WTC11 (cell line): ENCODE data around the gene APOBEC3B. TPM values are rescaled to one million over a fixed set of nuclear protein-coding genes. Genes with fewer than 3 reads are reported as not detected.
A peak's percentile ranks its signal among the peaks of the same experiment; 100 is the strongest.

Experiments
- ATAC-seq: fragments of 200-7000 bp; cut with Tn5 transposase; 2 replicates; pipeline ENCODE4 v1.10.0; 2021; ENCODE audit warnings: mild to moderate bottlenecking, moderate library complexity
- CTCF ChIA-PET: fragments of 300-600 bp; sonication (Branson Sonifier 250); formaldehyde crosslinking; loops from one replicate; lab custom pipeline; 2021; ENCODE audit warnings: antibody characterized with exemption; lab: Charles Lee
- POLR2A ChIA-PET: fragments of 350-600 bp; sonication (Branson Sonifier 250); formaldehyde crosslinking; loops from one replicate; lab custom pipeline; 2021; ENCODE audit warnings: antibody characterized with exemption; lab: Charles Lee
- DNase-seq: peaks from one replicate; pipeline ENCODE4 v3.0.0; 2021; ENCODE audit warnings: low spot score
- H3K27ac Mint-ChIP-seq: 2 replicates; pipeline ENCODE4 v1.8.0; 2021; ENCODE audit warnings: mixed read lengths
- H3K27me3 Mint-ChIP-seq: 2 replicates; pipeline ENCODE4 v1.8.0; 2021; ENCODE audit warnings: low read depth, mild to moderate bottlenecking, moderate library complexity, mixed read lengths
- H3K36me3 Mint-ChIP-seq: 2 replicates; pipeline ENCODE4 v1.8.0; 2021; ENCODE audit warnings: mixed read lengths
- H3K4me1 Mint-ChIP-seq: 2 replicates; pipeline ENCODE4 v1.8.0; 2022; ENCODE audit warnings: mixed read lengths
- H3K4me3 Mint-ChIP-seq: 2 replicates; pipeline ENCODE4 v1.8.0; 2021; ENCODE audit warnings: mild to moderate bottlenecking, moderate library complexity, mixed read lengths
- H3K9me3 Mint-ChIP-seq: 2 replicates; pipeline ENCODE4 v1.8.0; 2021; ENCODE audit warnings: mixed read lengths
- AR ChIP-seq: fragments of 250-450 bp; sonication (Bioruptor Pico); IDR thresholded peaks from 2 replicates; pipeline ENCODE4 v1.9.0; 2021; ENCODE audit warnings: mild to moderate bottlenecking
- ARID4B ChIP-seq: sonication (generic); formaldehyde crosslinking; IDR thresholded peaks from 2 replicates; pipeline ENCODE4 v1.8.0; 2023; ENCODE audit warnings: missing genetic modification reagents, mild to moderate bottlenecking, borderline replicate concordance
- ATF3 ChIP-seq: sonication (generic); formaldehyde crosslinking; conservative IDR thresholded peaks from 2 replicates; pipeline ENCODE4 v1.8.1; 2022; ENCODE audit warnings: mild to moderate bottlenecking, missing genetic modification reagents
- ELF4 ChIP-seq: sonication (generic); formaldehyde crosslinking; IDR thresholded peaks from 2 replicates; pipeline ENCODE4 v1.8.1; 2022; ENCODE audit warnings: low read depth, mild to moderate bottlenecking, moderate library complexity, missing genetic modification reagents
- HMGXB4 ChIP-seq: sonication (generic); formaldehyde crosslinking; IDR thresholded peaks from 2 replicates; pipeline ENCODE4 v1.8.1; 2023; ENCODE audit warnings: mild to moderate bottlenecking, moderate library complexity, missing genetic modification reagents
- NR1H2 ChIP-seq: sonication (generic); formaldehyde crosslinking; IDR thresholded peaks from 2 replicates; pipeline ENCODE4 v1.9.0; 2021; ENCODE audit warnings: mild to moderate bottlenecking, moderate library complexity, missing genetic modification reagents
- PREB ChIP-seq: sonication (generic); formaldehyde crosslinking; IDR thresholded peaks from 2 replicates; pipeline ENCODE4 v1.8.1; 2022; ENCODE audit warnings: mild to moderate bottlenecking, missing genetic modification reagents, moderate library complexity, borderline replicate concordance
- USF1 ChIP-seq: sonication (generic); formaldehyde crosslinking; IDR thresholded peaks from 2 replicates; pipeline ENCODE4 v1.8.0; 2022; ENCODE audit warnings: mild to moderate bottlenecking, missing genetic modification reagents
- ZNF317 ChIP-seq: sonication (generic); formaldehyde crosslinking; IDR thresholded peaks from 2 replicates; pipeline ENCODE4 v1.8.1; 2023; ENCODE audit warnings: low read depth, mild to moderate bottlenecking, moderate library complexity, missing genetic modification reagents, borderline replicate concordance
- total RNA-seq: library from RNA; stranded (reverse); gene quantifications from 3 replicates; pipeline ENCODE4 v1.2.3, GENCODE V29; 2021
- TF ChIP-seq, protein P1 (sequence below): fragments of 250-450 bp; sonication (Bioruptor Pico); IDR thresholded peaks from 2 replicates; pipeline ENCODE4 v1.8.0; 2021; ENCODE audit warnings: mild to moderate bottlenecking
- TF ChIP-seq, protein P2 (sequence below): fragments of 250-450 bp; sonication (Bioruptor Pico); IDR thresholded peaks from 2 replicates; pipeline ENCODE4 v1.9.0; 2021; ENCODE audit warnings: mild to moderate bottlenecking

Gene APOBEC3B
- total RNA-seq, 1 experiment from 2014 or later = 4.0 TPM

GRCh38 chr22:38981005-38981991 lies 849 bp upstream of the APOBEC3B start:
- Mint-ChIP-seq H3K27me3 (peaks cover 2% of the 10 kb centered on the region), H3K9me3 (peaks cover 9% of the 10 kb centered on the region)
- no peak for DNase-seq

DNA sequence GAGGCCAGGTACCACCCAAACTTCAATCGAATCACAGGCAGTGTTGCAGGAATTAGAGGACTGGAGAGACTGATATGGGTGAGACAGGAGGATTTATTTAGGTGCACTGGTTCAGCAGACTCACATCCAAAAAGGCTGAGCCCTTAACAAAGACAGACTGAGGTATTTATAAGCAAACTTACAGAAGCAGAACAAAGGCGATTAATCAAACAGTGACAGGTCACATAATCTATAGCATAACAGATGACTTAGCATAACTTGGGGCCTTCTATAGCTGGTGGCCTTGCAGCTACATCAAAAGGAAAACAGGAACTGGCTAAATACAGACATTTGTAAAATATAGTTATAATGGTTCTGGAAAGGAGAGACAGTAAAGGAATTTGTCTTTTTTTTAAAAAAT lies 2.1 kb downstream of the APOBEC3B start:
- ChIA-PET CTCF (no interaction called here), POLR2A (no interaction called here)
- H3K4me3 Mint-ChIP-seq = no peak overlapping the region
- H3K9me3 Mint-ChIP-seq = peaks cover 5% of the 10 kb centered on the region
- DNase-seq = no peak
- H3K4me1 Mint-ChIP-seq = peaks cover 5% of the 10 kb centered on the region
- H3K36me3 Mint-ChIP-seq = peaks cover 7% of the 10 kb centered on the region
- no peak overlapping the region for H3K27ac Mint-ChIP-seq
- ATAC-seq = no peak
- H3K27me3 Mint-ChIP-seq = no peaks in the 10 kb centered on the region
- TF ChIP-seq ARID4B (CRISPR knock-in tag) (no peak), USF1 (CRISPR knock-in tag) (no peak), ZNF317 (CRISPR knock-in tag) (no peak), NR1H2 (no peak), AR (CRISPR knock-in tag) (no peak)
- TF ChIP-seq, protein P1, sequence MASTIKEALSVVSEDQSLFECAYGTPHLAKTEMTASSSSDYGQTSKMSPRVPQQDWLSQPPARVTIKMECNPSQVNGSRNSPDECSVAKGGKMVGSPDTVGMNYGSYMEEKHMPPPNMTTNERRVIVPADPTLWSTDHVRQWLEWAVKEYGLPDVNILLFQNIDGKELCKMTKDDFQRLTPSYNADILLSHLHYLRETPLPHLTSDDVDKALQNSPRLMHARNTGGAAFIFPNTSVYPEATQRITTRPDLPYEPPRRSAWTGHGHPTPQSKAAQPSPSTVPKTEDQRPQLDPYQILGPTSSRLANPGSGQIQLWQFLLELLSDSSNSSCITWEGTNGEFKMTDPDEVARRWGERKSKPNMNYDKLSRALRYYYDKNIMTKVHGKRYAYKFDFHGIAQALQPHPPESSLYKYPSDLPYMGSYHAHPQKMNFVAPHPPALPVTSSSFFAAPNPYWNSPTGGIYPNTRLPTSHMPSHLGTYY = no peak
- TF ChIP-seq, protein P2, sequence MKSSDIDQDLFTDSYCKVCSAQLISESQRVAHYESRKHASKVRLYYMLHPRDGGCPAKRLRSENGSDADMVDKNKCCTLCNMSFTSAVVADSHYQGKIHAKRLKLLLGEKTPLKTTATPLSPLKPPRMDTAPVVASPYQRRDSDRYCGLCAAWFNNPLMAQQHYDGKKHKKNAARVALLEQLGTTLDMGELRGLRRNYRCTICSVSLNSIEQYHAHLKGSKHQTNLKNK (CRISPR knock-in tag) = no peak

More at GRCh38 chr22:38981005-38981991, 849 bp upstream of the APOBEC3B start:
- TF ChIP-seq ATF3 (CRISPR knock-in tag) = no peak
- TF ChIP-seq PREB = no peak
- TF ChIP-seq ELF4 (CRISPR knock-in tag) = no peak
- TF ChIP-seq HMGXB4 (CRISPR knock-in tag) = no peak
- ATAC-seq = peak; percentile 69
- Mint-ChIP-seq H3K4me3 (no peak overlapping the region), H3K4me1 (peaks cover 5% of the 10 kb centered on the region), H3K36me3 (peaks cover 12% of the 10 kb centered on the region), H3K27ac (no peak overlapping the region)
- ChIA-PET POLR2A (no interaction called here), CTCF (interaction anchor here (0.8 to 1.9 kb wide), 5 partner anchors 22 to 212 kb away, joined by 3 to 9 read pairs (median 3); no protein-coding TSS in a partner anchor)
